Lower lobe of right lung (tissue), 2 donors: ENCODE measurements around the gene BEST4. TPM values are rescaled to one million over a fixed set of nuclear protein-coding genes. Genes with fewer than 3 reads are reported as not detected.
"Not testable (repeated sequence)": the region's sequence is repeated elsewhere in the genome, so short reads cannot be mapped to it uniquely, and the experiment has no call there.

Source experiments
- ATAC-seq, 2 donors: fragments of 200-7000 bp; cut with Tn5 transposase; one replicate each; pipeline ENCODE4 v1.9.1; 2020 to 2022; ENCODE audit warnings: mild to moderate bottlenecking in 2 of 2, moderate library complexity in 2 of 2
- DNase-seq: peaks from one replicate; pipeline ENCODE4 v3.0.0-alpha.2; 2020
- H3K27ac ChIP-seq: fragments of 200-600 bp; one replicate; pipeline ENCODE4 v1.8.0; 2022
- H3K27me3 ChIP-seq: fragments of 200-600 bp; one replicate; pipeline ENCODE4 v1.8.0; 2022; ENCODE audit warnings: low read depth
- H3K36me3 ChIP-seq: fragments of 200-600 bp; one replicate; pipeline ENCODE4 v1.8.0; 2022; ENCODE audit warnings: mild to moderate bottlenecking
- H3K4me1 ChIP-seq: fragments of 200-600 bp; one replicate; pipeline ENCODE4 v1.8.0; 2022
- H3K4me3 ChIP-seq: fragments of 200-600 bp; one replicate; pipeline ENCODE4 v1.8.0; 2022; ENCODE audit warnings: mild to moderate bottlenecking
- H3K9me3 ChIP-seq: fragments of 200-600 bp; one replicate; pipeline ENCODE4 v1.8.0; 2022
- CTCF ChIP-seq: fragments of 200-600 bp; IDR thresholded peaks from one replicate; pipeline ENCODE4 v1.8.0; 2022; ENCODE audit warnings: antibody characterized with exemption, mild to moderate bottlenecking
- intact Hi-C: fragments of 100-400 bp; cut with DNase I; formaldehyde crosslinking; loops from one replicate; pipeline ENCODE4 v1.11.0; 2022
- total RNA-seq: library from RNA; stranded (reverse); fragmentation: NEBNext Ultra II Directional; extraction: Animal tissue kit (Norgen Biotek cat#: 25700); gene quantifications from one replicate; pipeline ENCODE4 v1.2.1, GENCODE V29; 2021
- donor health status: DM: no; HTN: yes; CAD: no; lungs with severe emphysema.

BEST4 gene
- total RNA-seq, 1 donor from 2014 or later: 1.7 TPM

- H3K4me1 ChIP-seq: peaks cover 29% of the 10 kb centered on the region
- TF ChIP-seq CTCF: no peak
- no peak overlapping the region for H3K4me3 ChIP-seq
- H3K36me3 ChIP-seq: peaks cover 55% of the 10 kb centered on the region
- no peak overlapping the region for H3K27ac ChIP-seq
- intact Hi-C loops: no loop called here
- DNase-seq (no peak), ATAC-seq (no peak)
- H3K27me3 ChIP-seq: no peaks in the 10 kb centered on the region
- no peaks in the 10 kb centered on the region for H3K9me3 ChIP-seq
These were observed 10.4 kb downstream of the BEST4 start for GRCh38 chr1:44777547-44777946.

- Histone ChIP-seq H3K27ac (peak overlapping the region; percentile 98), H3K36me3 (peaks cover 55% of the 10 kb centered on the region)
- intact Hi-C loops: no loop called here
These were observed 11.3 kb downstream of the BEST4 start for GRCh38 chr1:44776730-44777068.

GRCh38 chr1:44775930-44776729 lies 11.8 kb downstream of the BEST4 start:
- H3K4me3 ChIP-seq: peak overlapping the region; percentile 97
- H3K27ac ChIP-seq: peak overlapping the region; percentile 98
- ATAC-seq (peak; percentile 30 to 38), DNase-seq (no peak)
- TF ChIP-seq CTCF: no peak
- intact Hi-C loops: no loop called here
- peaks cover 29% of the 10 kb centered on the region for H3K4me1 ChIP-seq
- peaks cover 49% of the 10 kb centered on the region for H3K36me3 ChIP-seq
- no peaks in the 10 kb centered on the region for H3K27me3 ChIP-seq
- no peaks in the 10 kb centered on the region for H3K9me3 ChIP-seq

More at GRCh38 chr1:44776730-44777068, 11.3 kb downstream of the BEST4 start:
- H3K27me3 ChIP-seq: no peaks in the 10 kb centered on the region
- H3K9me3 ChIP-seq: no peaks in the 10 kb centered on the region
- no peak for DNase-seq
- ATAC-seq: no peak
- H3K4me1 ChIP-seq: peaks cover 29% of the 10 kb centered on the region
- H3K4me3 ChIP-seq: peak overlapping the region; percentile 97
- TF ChIP-seq CTCF: no peak

DNA sequence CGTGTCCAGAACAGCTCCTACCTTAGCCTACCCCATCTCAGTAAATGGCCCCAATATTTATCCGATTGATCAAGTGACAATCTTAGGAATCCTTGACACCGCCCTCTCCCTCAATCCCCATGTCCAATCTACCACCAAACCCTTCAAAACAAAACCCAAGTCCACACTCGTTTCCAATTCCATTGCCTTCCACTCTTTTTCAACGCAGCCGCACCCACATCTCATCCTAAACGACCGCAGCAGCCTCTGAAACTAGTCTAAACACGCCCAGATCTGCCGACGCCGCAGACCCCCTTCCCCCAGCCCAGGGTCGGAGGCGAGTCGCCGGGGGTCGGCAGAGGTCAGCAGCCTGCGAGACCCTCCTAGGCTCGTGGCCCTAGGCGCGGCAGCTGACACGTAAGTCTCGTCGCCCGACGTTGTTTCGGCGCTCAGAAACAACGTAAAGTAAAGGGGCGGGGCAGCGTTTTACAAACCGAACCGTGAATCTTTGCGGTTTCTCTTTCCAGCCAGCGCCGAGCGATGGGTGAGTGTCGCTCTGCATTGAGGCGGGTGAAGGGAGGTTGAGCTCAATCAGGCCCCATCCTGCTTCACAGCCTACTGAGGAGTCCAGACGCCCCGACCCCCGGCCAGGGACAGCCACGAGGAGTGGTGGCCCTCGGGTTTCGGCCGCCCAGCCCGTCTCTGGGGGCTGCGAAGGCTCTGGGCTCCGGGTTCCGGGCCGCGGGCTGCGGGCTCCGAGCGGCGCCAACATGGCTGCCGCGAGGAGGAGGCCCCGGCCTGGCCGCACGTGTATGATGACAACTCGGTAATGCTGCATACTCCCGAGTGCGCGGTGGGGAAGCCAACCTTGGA lies 12.7 kb downstream of the BEST4 start, which contains the start of gene RPS8:
TSS of gene RPS8 (plus strand) at position 463 of the 852 bp plus-strand sequence. CDS start at position 520, 57 bp downstream.
- ATAC-seq (peak; percentile 93 to 96), DNase-seq (peak; percentile 93)
- TF ChIP-seq CTCF: no peak
- H3K27ac ChIP-seq: peak within 1 kb of the TSS; percentile 98
- H3K9me3 ChIP-seq: no peaks in the 10 kb centered on the region
- H3K27me3 ChIP-seq: no peaks in the 10 kb centered on the region
- H3K36me3 ChIP-seq: peaks cover 41% of the 10 kb centered on the region
- intact Hi-C loops: no loop called here
- H3K4me3 ChIP-seq: peak within 1 kb of the TSS; percentile 97
- H3K4me1 ChIP-seq: peaks cover 29% of the 10 kb centered on the region

DNA sequence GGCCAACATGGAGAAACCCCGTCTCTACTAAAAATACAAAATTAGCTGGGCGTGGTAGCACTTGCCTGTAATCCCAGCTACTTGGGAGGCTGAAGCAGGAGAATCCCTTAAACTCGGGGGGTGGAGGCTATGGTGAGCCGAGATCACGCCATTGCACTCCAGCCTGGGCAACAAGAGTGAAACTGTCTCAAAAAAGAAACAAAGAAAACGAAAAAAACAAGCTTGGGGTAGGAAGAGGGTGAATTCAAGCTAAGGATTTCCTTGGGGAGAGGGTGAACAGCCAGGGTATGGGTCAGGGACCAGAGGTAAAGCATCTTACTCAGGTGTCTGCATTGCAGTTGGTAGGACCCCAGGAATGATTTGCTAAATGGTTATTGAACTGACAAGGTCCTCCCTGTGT lies 21.5 kb downstream of the BEST4 start:
- ATAC-seq, H3K9me3 ChIP-seq, H3K4me1 ChIP-seq, H3K4me3 ChIP-seq, H3K27me3 ChIP-seq, intact Hi-C loops, H3K27ac ChIP-seq, H3K36me3 ChIP-seq, DNase-seq: not testable (repeated sequence)

- intact Hi-C loops: no loop called here
- no peaks in the 10 kb centered on the region for H3K9me3 ChIP-seq
- no peaks in the 10 kb centered on the region for H3K36me3 ChIP-seq
- no peaks in the 10 kb centered on the region for H3K4me1 ChIP-seq
- no peak overlapping the region for H3K4me3 ChIP-seq
- no peak overlapping the region for H3K27ac ChIP-seq
- no peak for TF ChIP-seq CTCF
- ATAC-seq (no peak), DNase-seq (no peak)
- no peaks in the 10 kb centered on the region for H3K27me3 ChIP-seq
These were observed 27.1 kb downstream of the BEST4 start for GRCh38 chr1:44760876-44761275.
